Epithelial cell of proximal tubule (primary cell): ENCODE data around the gene CECR2. TPM values are rescaled to one million over a fixed set of nuclear protein-coding genes. Genes with fewer than 3 reads are reported as not detected.

Source experiments
- DNase-seq: peaks from one replicate; pipeline ENCODE4 v3.0.0-alpha.2; 2011; ENCODE audit warnings: low read depth
- H3K4me3 ChIP-seq: 2 replicates; pipeline ENCODE4 v1.5.1; 2011; ENCODE audit warnings: low read depth, mild to moderate bottlenecking, low read length
- total RNA-seq: library from RNA; depleted of rRNA; stranded (reverse); fragments of >200 nt; gene quantifications from 2 replicates; pipeline ENCODE4 v1.2.3, GENCODE V29; 2015
- TF ChIP-seq, protein P1 (sequence below): conservative IDR thresholded peaks from 2 replicates; pipeline ENCODE4 v1.5.1; 2012; ENCODE audit warnings: low read depth, mild to moderate bottlenecking, low read length

The CECR2 gene
- total RNA-seq, 1 donor from 2014 or later: 3.7 TPM

DNA sequence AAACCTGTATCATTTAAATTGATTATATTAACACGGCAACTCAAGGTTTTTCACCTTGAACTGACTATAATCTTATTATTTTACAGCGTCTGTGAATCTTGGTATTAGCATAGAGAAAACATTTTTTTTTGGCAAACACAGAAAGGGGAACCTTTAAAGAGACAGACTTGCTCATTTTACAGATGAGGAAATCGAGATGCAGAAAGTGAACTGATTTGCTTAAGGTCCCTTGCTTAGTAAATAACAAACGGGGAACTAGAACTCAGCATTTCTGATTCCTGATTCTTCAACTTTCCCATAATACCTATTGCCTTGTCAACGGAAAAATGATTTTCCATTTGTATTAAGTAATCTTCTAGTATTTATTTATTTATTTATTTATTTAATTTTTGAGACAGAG, 33.2 kb upstream of the CECR2 start:
- no peak for DNase-seq
- no peak overlapping the region for H3K4me3 ChIP-seq
- TF ChIP-seq, protein P1, sequence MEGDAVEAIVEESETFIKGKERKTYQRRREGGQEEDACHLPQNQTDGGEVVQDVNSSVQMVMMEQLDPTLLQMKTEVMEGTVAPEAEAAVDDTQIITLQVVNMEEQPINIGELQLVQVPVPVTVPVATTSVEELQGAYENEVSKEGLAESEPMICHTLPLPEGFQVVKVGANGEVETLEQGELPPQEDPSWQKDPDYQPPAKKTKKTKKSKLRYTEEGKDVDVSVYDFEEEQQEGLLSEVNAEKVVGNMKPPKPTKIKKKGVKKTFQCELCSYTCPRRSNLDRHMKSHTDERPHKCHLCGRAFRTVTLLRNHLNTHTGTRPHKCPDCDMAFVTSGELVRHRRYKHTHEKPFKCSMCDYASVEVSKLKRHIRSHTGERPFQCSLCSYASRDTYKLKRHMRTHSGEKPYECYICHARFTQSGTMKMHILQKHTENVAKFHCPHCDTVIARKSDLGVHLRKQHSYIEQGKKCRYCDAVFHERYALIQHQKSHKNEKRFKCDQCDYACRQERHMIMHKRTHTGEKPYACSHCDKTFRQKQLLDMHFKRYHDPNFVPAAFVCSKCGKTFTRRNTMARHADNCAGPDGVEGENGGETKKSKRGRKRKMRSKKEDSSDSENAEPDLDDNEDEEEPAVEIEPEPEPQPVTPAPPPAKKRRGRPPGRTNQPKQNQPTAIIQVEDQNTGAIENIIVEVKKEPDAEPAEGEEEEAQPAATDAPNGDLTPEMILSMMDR: no peak

DNA sequence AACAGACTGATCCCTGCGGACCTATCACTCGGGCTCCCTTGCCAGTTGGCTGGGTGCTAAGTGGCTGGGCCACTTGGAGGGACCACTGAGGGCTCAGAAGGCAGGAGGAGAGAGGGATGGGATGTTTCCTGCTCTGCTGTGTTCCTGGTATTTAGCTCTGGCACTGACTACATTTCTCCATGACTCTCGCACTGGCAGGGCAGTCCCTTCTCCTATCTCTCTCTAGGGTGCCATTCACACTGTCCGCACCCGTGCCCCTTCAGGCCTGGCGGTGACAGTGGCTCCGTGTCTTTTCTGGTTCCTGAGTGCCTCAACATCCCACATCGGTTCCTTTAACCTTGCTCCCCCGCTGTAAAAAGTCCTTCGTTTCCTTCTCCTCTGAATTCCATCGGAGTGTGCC, 31.6 kb upstream of the CECR2 start:
- TF ChIP-seq, protein P1: no peak
- H3K4me3 ChIP-seq: no peak overlapping the region
- no peak for DNase-seq

DNA sequence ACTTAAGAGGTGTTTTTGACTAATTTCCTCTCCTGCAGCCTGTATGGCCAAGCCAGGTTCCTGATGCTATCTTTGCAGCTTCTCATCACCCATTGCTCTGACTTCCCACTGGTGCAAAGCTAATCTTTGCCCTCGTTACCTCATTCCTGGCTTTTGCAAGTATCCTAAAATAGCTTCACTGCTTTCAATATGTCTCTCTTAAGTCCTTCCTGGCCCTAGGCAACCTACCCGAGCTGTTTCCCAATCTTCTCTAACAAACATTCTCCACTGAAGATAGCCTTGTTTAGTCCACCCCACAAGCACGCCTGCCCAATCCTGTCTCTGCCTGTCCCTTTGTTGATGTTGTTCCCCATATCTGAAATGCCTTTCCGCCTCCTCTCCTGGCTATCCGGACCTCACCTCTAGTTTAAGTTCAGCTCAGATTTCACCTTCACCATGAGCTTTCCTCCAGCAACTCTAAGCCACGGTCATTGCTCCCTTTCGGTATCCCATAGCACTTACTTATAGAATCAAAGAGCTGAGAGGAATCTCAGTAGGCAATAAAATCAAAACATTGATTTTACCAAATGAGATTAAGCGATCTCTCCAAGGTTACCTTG, 30.1 kb upstream of the CECR2 start:
- TF ChIP-seq, protein P1: no peak
- H3K4me3 ChIP-seq: no peak overlapping the region
- DNase-seq: no peak

DNA sequence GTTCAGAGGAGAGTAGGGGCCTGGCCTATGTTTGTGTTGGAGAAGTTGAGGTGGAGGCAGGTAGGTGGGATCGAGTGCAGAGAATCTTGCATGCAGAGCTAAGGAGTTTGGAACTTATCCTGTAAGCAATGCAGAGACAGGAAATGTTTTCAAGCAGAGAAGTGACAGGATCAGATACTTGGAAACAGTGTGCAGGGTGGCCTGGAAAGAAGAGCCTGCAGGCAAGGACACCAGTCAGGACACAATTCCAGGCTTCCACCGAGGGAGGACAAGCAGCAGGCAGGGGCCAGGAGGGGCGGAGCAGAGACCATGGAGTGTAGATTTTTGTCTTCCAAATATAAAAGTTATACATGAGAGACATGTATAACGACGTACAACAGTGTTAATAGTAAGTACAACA, 26.9 kb upstream of the CECR2 start:
- TF ChIP-seq, protein P1: no peak
- H3K4me3 ChIP-seq: no peak overlapping the region
- no peak for DNase-seq

DNA sequence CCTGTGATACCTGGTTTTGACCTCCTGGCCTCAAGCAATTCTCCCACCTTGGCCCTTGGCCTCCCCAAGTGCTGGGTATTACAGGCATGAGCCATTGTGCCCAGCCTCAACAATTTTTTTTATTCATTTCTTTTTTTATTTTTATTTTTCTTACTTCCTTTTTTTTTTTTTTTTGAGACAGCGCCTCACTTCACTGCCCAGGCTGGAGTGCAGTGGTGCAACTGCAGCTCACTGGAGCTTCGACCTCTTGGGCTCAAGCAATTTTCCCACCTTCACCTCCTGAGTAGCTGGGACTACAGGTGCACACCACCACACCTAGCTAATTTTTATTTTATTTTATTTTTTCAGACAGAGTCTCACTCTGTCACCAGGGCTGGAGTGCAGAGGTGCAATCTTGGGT, 25.5 kb upstream of the CECR2 start:
- TF ChIP-seq, protein P1: no peak
- H3K4me3 ChIP-seq: no peak overlapping the region
- DNase-seq: no peak

DNA sequence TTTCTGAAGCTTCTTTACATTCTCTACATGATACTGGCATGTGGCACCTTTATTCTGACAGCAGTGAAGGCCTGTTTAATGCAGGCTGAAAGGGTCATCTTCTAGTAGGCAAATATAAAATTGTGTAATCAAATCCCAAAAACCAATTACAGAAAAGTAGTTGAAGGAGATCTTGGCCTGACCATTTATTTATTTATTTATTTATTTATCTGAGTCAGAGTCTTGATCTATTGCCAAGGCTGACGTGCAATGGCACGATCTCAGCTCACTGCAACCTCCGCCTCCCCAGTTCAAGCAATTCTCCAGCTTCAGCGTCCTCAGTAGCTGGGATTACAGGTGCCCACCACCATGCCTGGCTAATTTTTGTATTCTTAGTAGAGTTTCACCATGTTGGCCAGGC, 22.7 kb upstream of the CECR2 start:
- no peak overlapping the region for H3K4me3 ChIP-seq
- TF ChIP-seq, protein P1: no peak
- no peak for DNase-seq

DNA sequence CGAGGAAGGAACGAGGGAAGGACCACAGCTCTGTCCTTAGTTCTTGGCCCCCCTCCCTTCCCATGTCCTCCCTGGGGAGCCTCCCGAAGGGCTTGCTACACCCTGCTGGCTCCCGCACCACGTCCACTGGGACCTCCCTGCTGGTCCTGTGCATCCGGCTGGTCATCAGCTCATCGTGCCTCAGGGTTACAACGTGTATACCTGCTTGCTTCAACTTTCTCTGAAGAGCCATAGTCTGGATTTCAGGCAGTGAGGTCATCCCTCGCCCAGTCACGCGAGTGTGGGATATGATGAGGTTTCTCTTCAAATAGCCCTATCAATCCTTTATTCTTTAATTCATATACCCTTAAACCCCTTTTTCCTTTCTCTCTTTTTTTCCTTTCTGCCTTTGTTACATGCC, 21.5 kb upstream of the CECR2 start:
- no peak overlapping the region for H3K4me3 ChIP-seq
- TF ChIP-seq, protein P1: no peak
- no peak for DNase-seq
